Keratinocyte (primary cell): ENCODE results near the gene BATF.

Experiments
- EZH2 ChIP-seq: IDR thresholded peaks from one replicate; pipeline ENCODE4 v1.6.1; 2012; ENCODE audit warnings: inconsistent platforms, mild to moderate bottlenecking, low read length, moderate library complexity
- TF ChIP-seq, protein P1 (sequence below), 3 experiments: IDR thresholded peaks in 1 of 3; conservative IDR thresholded peaks in 1 of 3; optimal IDR thresholded peaks in 1 of 3; 2 replicates in 2 of 3; 3 replicates in 1 of 3; pipeline versions ENCODE3 to v1.5.1; 2011; ENCODE audit warnings: low read length in 3 of 3, mild to moderate bottlenecking in 3 of 3, moderate library complexity in 2 of 3, control low read depth in 1 of 3, inconsistent platforms in 1 of 3; ENCODE audit not compliant: insufficient read depth in 2 of 3; ENCODE audit errors: extremely low read depth in 1 of 3

DNA sequence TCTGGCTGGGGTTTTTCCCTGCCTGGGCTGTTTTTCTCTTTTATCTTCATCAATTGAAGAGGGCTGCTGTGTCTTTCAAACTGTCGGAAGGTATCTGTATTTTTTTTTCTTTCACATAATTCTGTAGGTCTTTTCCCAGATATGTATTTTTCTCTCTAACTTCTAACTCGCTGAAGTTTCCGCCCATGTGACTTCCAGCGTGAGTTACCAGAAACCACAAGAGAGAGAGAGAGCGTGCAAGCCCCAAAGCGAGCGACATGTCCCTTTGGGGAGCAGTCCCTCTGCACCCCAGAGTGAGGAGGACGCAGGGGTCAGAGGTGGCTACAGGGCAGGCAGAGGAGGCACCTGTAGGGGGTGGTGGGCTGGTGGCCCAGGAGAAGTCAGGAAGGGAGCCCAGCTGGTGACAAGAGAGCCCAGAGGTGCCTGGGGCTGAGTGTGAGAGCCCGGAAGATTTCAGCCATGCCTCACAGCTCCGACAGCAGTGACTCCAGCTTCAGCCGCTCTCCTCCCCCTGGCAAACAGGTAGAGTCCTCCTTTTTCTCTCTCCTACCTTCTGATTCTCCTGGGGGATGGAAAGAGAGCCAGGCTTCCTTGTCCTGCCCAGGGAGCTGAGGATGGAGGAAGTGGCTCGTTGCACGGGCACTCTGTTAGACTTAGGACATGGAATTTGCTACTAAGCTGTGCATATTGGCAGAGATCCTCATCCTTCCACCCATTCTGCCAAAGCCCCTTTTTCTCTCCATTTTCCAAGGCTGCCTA, at the start of gene BATF:
- TF ChIP-seq, protein P1, sequence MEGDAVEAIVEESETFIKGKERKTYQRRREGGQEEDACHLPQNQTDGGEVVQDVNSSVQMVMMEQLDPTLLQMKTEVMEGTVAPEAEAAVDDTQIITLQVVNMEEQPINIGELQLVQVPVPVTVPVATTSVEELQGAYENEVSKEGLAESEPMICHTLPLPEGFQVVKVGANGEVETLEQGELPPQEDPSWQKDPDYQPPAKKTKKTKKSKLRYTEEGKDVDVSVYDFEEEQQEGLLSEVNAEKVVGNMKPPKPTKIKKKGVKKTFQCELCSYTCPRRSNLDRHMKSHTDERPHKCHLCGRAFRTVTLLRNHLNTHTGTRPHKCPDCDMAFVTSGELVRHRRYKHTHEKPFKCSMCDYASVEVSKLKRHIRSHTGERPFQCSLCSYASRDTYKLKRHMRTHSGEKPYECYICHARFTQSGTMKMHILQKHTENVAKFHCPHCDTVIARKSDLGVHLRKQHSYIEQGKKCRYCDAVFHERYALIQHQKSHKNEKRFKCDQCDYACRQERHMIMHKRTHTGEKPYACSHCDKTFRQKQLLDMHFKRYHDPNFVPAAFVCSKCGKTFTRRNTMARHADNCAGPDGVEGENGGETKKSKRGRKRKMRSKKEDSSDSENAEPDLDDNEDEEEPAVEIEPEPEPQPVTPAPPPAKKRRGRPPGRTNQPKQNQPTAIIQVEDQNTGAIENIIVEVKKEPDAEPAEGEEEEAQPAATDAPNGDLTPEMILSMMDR (optimal IDR thresholded peaks at IDR 0.05 in 1 of 3, IDR thresholded peaks at IDR 0.05 in 1 of 3, conservative IDR thresholded peaks at IDR 0.05 in 1 of 3; ENCODE audit: extremely low read depth in 1 of 3, insufficient read depth in 2 of 3, low read length in 3 of 3): no peak
- TF ChIP-seq EZH2: no peak
